NK-92 treated with Interleukin-12 subunit alpha and Interleukin-12 subunit beta, amount 100 ng/mL, for 24 hours (cell line): Measurements from ENCODE around the gene DUOXA1.
"Not testable (repeated sequence)": the region's sequence is repeated elsewhere in the genome, so short reads cannot be mapped to it uniquely, and the experiment has no call there.

Experiments
- DNase-seq: peaks from one replicate; lab custom pipeline; 2025; lab: John Stamatoyannopoulos, UW

Gene DUOXA1

GRCh38 chr15:45150997-45151396, 21.3 kb upstream of the DUOXA1 start:
- no peak for DNase-seq

DNA sequence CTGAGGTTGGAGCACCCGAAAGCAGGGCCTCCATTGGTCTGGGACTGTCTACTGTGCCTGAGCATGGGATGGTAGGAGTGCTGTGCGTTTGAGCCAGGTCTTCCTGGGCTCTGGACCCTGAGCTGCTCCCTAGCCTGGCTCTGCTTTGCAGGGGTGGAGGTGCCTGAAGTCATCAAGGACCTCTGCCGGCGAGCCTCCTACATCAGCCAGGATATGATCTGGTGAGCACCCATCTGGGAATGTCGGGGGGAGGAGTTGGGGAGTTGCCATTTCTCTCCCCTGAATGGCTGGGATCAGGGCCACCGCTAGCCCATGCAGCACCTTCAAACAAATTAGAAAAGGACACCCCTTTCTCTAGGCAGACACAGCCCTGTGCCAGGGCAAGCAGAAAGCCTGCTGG, 20.8 kb upstream of the DUOXA1 start:
- no peak for DNase-seq

DNA sequence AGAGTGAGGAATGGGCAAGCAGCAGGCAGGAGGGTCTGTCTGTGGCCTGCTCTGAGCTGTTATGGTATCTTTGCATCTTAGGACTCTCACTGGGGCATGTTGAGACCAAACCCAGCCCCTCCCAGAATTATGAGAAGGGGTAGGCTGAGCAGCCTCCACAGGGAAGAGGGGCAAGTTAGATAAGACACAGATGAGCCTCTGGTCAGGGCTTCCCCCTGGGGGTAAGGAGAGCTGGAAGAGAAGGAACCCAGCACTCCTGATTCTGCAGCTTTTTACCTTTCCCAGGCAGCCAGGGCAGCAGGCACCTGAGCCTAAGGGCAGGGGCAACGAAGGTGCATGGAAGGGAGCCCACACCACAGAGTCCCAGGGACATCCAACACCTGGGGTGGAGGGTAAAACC, 19.4 kb upstream of the DUOXA1 start:
- no peak for DNase-seq

GRCh38 chr15:45148076-45149059, 18.7 kb upstream of the DUOXA1 start:
- DNase-seq, result no peak

DNA sequence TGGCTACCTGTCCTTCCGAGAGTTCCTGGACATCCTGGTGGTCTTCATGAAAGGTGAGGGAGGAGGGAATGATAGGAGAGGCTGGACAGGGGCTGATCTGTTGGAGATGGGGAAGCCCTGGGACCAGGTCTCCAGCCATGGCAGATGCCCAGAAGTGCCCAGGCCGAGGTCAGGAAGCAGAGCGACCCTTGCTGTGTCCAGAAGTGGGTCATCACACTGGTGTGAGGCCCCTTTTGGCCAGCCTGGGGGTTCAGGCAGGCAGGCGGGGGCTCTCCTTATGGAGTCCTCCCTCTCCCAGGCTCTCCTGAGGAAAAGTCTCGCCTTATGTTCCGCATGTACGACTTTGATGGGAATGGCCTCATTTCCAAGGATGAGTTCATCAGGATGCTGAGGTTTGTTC, 17.9 kb upstream of the DUOXA1 start:
- no peak for DNase-seq

GRCh38 chr15:45146405-45146804, 16.7 kb upstream of the DUOXA1 start:
- DNase-seq, result no peak

DNA sequence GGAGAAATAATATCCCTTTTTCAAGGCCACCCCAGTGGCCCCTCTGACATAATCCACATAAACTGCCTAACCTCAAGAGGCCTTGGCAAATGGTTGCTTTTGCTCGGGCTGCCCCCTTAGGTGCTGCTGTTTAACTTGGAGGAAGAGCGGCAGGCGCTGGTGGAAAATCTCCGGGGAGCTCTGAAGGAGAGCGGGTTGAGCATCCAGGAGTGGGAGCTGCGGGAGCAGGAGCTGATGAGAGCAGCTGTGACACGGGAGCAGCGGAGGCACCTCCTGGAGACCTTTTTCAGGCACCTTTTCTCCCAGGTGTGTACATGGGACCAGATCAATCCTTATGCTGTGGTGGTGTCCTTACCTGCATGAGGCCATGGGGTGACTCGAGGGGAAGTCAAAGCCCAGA, 15.1 kb upstream of the DUOXA1 start:
- no peak for DNase-seq

GRCh38 chr15:45143946-45144345, 14.3 kb upstream of the DUOXA1 start:
- no peak for DNase-seq

GRCh38 chr15:45143056-45143455, 13.4 kb upstream of the DUOXA1 start:
- no peak for DNase-seq

GRCh38 chr15:45141386-45141785, 11.7 kb upstream of the DUOXA1 start:
- DNase-seq, result no peak

DNA sequence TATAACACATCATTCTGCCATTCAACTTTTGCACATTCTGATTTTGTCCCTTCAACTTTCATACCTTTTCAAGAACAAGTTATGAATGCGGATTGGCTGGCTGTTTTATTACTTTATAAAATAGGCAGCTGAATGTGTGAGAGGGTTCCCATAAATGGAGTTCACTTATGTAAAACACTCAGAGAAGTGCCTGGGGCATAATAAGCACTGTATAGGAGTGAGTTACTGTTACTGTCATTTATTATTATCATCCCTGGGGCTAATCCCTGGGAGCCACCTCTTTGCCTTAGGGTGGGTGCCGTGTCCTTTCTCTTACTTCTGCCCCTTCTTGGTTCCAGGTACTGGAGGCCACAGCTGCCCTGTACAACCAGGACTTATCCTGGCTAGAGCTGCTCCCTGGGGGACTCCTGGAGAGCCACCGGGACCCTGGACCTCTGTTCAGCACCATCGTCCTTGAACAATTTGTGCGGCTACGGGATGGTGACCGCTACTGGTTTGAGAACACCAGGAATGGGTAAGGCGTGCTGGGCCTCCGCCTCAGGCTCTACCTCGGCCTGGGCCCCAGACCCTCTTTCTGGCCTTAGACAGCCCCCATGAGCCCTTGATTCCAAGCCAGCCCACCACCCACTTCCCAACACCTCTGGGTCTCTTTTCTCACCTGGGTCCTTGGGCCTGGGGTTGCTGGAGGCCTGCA, 11.0 kb upstream of the DUOXA1 start:
- DNase-seq, result no peak

DNA sequence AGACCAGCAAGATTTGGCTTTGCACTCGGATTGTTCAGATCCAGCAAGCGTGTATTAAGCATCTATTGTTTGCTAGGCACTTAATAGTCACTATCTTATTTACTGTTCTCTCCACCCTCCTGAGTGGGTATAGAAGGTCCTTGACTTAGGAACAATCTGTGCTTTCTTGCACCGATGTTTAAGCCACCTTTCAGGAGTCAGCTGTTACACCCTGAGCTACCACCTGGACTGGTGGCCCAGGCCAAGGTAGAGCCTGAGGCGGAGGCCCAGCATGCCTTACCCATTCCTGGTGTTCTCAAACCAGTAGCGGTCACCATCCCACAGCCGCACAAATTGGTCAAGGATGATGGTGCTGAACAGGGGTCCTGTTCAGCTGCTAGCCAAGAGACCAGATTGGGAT, 10.1 kb upstream of the DUOXA1 start:
- DNase-seq, result no peak

- no peak for DNase-seq
Observed at GRCh38 chr15:45138814-45139765, 9.4 kb upstream of the DUOXA1 start.

- no peak for DNase-seq
Observed at GRCh38 chr15:45137703-45138102, 8.0 kb upstream of the DUOXA1 start.

DNA sequence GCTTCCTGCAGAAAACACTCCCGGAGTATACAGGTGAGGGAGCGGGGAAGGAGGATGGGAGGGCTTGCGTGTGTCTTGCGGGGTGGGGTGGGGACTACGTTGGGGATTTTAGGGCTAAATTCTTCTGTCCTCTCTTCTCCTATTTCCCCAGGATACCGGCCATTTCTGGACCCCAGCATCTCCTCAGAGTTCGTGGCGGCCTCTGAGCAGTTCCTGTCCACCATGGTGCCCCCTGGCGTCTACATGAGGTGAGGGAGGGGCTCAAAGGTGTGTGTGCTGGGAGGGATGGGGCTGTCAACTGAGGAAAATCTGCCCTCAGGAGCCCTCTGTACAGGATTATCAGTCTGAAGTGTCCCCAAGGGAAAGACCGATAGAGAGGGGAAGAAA, 6.7 kb upstream of the DUOXA1 start:
- DNase-seq, result no peak

DNA sequence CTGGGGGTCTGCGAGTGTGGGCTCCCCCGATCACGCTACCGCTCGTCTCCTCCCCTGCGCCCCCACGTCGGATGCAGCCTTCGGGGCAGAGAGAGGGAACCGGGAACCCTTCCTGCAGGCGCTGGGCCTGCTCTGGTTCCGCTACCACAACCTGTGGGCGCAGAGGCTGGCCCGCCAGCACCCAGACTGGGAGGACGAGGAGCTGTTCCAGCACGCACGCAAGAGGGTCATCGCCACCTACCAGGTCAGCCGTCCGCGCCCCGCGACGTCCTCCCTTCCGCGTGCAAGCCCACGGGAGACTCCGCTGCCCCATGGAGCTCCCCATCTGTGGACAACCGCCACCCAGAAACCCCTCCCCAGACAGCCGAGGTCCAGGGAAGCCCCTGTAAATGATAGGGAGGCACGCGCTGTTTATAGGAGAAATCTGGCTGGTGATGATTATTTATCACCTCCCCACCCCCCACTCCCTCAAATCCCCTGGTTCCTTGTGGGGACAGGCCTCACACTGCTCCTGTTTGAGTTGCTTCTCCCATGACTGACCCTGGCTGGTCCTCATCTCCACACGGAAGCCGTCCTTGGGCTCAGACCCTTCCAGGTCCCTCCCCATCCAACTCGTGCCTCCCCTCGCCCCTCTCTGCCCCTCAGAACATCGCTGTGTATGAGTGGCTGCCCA, 6.2 kb upstream of the DUOXA1 start:
- DNase-seq, result not testable (repeated sequence)

GRCh38 chr15:45134682-45135604, 5.3 kb upstream of the DUOXA1 start:
- no peak for DNase-seq

GRCh38 chr15:45134046-45134445, 4.4 kb upstream of the DUOXA1 start:
- no peak for DNase-seq

DNA sequence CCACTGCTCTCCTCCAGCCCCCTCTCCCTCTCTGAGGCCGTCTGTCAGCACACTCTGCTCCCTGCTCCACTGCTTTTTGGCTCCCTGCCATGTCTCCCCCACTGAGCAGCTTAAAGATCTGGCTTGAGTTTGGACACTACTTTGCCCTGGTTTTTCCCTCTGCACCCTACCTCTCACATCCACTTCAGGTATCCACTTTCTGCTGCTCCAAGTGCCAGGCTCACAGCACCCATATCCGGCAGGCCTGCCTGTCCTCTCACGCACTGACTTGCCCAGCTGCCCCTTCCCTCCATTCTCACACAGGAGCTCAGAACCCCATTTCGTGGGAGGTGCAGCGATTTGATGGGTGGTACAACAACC, 3.9 kb upstream of the DUOXA1 start:
- no peak for DNase-seq

DNA sequence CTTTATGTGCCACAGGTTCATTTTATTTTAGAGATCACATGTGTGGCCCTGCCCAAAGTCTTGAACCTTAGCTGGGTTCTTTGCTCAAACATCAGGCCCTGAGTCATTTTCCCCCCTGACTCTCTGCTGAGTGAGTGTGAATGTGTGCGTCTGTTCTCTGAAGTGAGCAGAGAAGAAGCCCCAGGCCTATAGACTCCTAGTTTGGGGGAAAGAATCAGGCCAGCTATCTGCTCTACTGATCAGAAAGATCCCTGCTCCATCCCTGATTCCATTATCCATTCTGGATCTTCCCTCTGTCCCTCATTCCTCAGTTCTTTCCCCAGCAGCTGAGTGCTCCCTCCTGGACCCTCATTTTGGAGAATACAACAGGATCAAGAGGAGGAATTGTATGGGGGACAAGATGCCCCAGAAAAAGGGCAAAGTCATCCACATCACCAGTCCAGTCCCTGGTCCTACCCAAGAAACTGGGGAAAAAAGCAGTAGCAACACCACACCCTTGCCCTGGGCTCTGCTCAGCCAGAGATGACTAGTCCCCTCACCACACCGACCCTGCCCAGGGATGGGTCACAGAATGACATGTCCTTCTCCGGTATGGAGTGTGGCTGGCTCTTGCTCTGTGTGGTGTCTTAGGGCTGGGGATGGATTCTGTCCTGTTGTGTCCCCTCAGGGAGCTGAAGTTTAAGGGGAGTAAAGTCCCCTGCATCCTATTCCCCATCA, 3.3 kb upstream of the DUOXA1 start:
- no peak for DNase-seq
